Transverse colon (tissue), 4 donors: ENCODE results near the gene MMP19.
"Not testable (repeated sequence)": the region's sequence is repeated elsewhere in the genome, so short reads cannot be mapped to it uniquely, and the experiment has no call there.

Experiments used
- CTCF ChIP-seq, 5 experiments: fragments of 200-600 bp in 3 of 5; fragments of 450-650 bp in 2 of 5; sonication (generic) in 3 of 5; IDR thresholded peaks; 1 replicate in 2 of 5; 2 replicates in 3 of 5; pipeline ENCODE4 v1.5.1; 2016 to 2017; ENCODE audit warnings: antibody characterized with exemption in 5 of 5, inconsistent platforms in 3 of 5, mild to moderate bottlenecking in 2 of 5, moderate library complexity in 1 of 5
- POLR2A ChIP-seq: fragments of 450-650 bp; IDR thresholded peaks from one replicate; pipeline ENCODE4 v1.6.1; 2016; ENCODE audit warnings: antibody characterized with exemption, mild to moderate bottlenecking, moderate library complexity
- POLR2AphosphoS5 ChIP-seq, 3 donors: sonication (generic); formaldehyde crosslinking; IDR thresholded peaks; one replicate each; pipeline ENCODE4 v1.6.1; 2016; ENCODE audit warnings: antibody characterized with exemption in 3 of 3

- not testable (repeated sequence) for TF ChIP-seq CTCF (IDR thresholded peaks at IDR 0.05); POLR2A; POLR2AphosphoS5 (IDR thresholded peaks at IDR 0.05)
Observed at GRCh38 chr12:55834400-55834799, 8.3 kb downstream of the MMP19 start.
